ENCODE measurements around the gene PRSS56.

DNA sequence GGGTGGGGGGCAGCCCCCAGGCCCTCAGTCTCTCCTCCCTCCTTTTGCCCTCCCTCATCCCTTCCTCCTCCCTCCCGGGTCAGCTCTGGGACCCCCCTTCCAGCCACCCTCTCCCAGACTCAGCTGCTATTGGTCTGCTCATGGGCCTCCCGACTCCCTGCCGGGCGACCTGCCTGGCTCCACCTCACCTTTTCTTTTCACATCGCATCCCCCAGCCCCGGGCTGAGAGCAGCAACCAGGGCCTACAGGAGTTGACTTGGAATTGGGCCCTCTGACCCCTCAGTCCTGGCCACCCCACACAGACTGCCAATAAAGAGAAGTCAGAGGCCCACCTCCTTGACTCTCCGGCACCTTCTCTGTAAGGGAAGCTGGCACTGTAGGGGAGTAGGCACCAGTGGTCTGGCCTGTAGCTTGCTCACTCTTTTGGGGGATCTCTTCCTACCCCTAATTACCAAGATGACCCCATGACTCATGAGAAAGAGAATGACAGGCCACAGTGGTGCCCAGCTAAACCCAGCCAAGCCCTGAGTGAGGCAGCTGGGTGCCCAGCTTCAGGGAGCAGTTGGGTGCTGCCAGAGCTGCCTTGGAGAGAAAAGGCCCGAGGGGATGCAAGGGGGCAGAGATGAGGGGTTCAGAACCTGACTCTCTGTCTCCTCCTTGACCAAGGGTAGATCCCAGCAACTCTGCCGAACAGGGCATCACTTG is 30.5 kb upstream of the PRSS56 start:
- no peak for TF ChIP-seq CTCF (IDR thresholded peaks at IDR 0.05)
- no peak for TF ChIP-seq POLR2A (IDR thresholded peaks at IDR 0.05)
- no peak for TF ChIP-seq EP300 (IDR thresholded peaks at IDR 0.05)

All from ovary (tissue), 3 donors.